Stromal cell of bone marrow (primary cell): ENCODE data around the gene PDE4D.
A peak's percentile ranks its signal among the peaks of the same experiment; 100 is the strongest.

ENCODE experiments used
- DNase-seq: peaks from one replicate; pipeline ENCODE4 v3.0.0-alpha.2; 2012; ENCODE audit warnings: low read depth

The PDE4D gene

GRCh38 chr5:59102437-59102836, 791.1 kb downstream of the PDE4D start:
- DNase-seq: no peak

GRCh38 chr5:59100875-59101274, 792.7 kb downstream of the PDE4D start:
- DNase-seq: no peak

- DNase-seq: no peak
Measured at GRCh38 chr5:59099995-59100345, 793.6 kb downstream of the PDE4D start.

GRCh38 chr5:59099270-59099994, 794.1 kb downstream of the PDE4D start:
- peak; percentile 28 for DNase-seq

- DNase-seq: no peak
Measured at GRCh38 chr5:59098743-59099142, 794.8 kb downstream of the PDE4D start.

- DNase-seq: no peak
Measured at GRCh38 chr5:59097712-59098111, 795.8 kb downstream of the PDE4D start.

- peak; percentile 7 for DNase-seq
Measured at GRCh38 chr5:59097116-59097515, 796.4 kb downstream of the PDE4D start.

GRCh38 chr5:59095480-59095879, 798.0 kb downstream of the PDE4D start:
- no peak for DNase-seq

GRCh38 chr5:59094864-59095263, 798.7 kb downstream of the PDE4D start:
- DNase-seq: no peak

- no peak for DNase-seq
Measured at GRCh38 chr5:59093329-59093728, 800.2 kb downstream of the PDE4D start.

- DNase-seq: no peak
Measured at GRCh38 chr5:59092758-59093157, 800.8 kb downstream of the PDE4D start.

- no peak for DNase-seq
Measured at GRCh38 chr5:59091965-59092364, 801.6 kb downstream of the PDE4D start.

- DNase-seq: no peak
Measured at GRCh38 chr5:59090323-59090722, 803.2 kb downstream of the PDE4D start.

- no peak for DNase-seq
Measured at GRCh38 chr5:59089767-59090166, 803.8 kb downstream of the PDE4D start.

GRCh38 chr5:59088546-59088945, 805.0 kb downstream of the PDE4D start:
- no peak for DNase-seq

GRCh38 chr5:59086024-59086423, 807.5 kb downstream of the PDE4D start:
- DNase-seq: no peak

GRCh38 chr5:59081693-59082092, 811.8 kb downstream of the PDE4D start:
- DNase-seq: no peak

GRCh38 chr5:59079622-59080620, 813.6 kb downstream of the PDE4D start:
- peak; percentile 94 for DNase-seq

GRCh38 chr5:59071755-59072549, 821.6 kb downstream of the PDE4D start:
- DNase-seq: no peak

GRCh38 chr5:59069438-59070079, 824.0 kb downstream of the PDE4D start:
- DNase-seq: peak; percentile 81

- DNase-seq: no peak
Measured at GRCh38 chr5:59067956-59068656, 825.4 kb downstream of the PDE4D start.
